ENCODE results near the gene HECTD1. TPM values are rescaled to one million over a fixed set of nuclear protein-coding genes. Genes with fewer than 3 reads are reported as not detected.
A peak's percentile ranks its signal among the peaks of the same experiment; 100 is the strongest.

HECTD1 gene
- total RNA-seq, 1 donor from 2014 or later: 291 TPM

DNA sequence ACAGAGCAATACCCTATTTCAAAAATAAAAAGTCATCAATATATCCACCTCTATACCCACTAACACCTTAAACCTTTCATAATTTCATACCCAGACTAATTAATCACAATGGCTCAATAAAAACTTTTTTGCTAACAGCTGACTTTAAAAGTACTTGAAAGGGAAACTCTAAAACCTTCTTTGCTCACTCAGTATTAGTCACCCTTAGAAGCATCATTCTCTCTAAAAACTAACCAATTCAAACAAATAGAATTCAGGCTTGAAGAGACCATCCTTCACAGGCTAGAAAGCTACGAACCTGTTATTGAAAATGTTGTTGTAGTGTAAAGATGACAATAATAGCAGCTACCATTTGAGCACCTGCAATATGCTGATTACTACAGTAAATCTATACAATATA lies 37.2 kb downstream of the HECTD1 start:
- peak; percentile 33 for DNase-seq (ENCODE audit: low read depth)
- H3K4me3 ChIP-seq (ENCODE audit: low read depth, low read length): no peak overlapping the region
- FAIRE-seq: no peak
- no peaks in the 10 kb centered on the region for H3K27me3 ChIP-seq (ENCODE audit: control insufficient read depth, insufficient read depth, low read length)
- no peak for TF ChIP-seq CTCF (IDR thresholded peaks at IDR 0.05; ENCODE audit: insufficient read depth, low read length, severe bottlenecking)
- H3K36me3 ChIP-seq (ENCODE audit: control insufficient read depth, insufficient read depth, low read length): peaks cover 10% of the 10 kb centered on the region

- FAIRE-seq (no peak), DNase-seq (ENCODE audit: low read depth) (no peak)
- no peaks in the 10 kb centered on the region for H3K27me3 ChIP-seq (ENCODE audit: control insufficient read depth, insufficient read depth, low read length)
- H3K36me3 ChIP-seq (ENCODE audit: control insufficient read depth, insufficient read depth, low read length): peaks cover 10% of the 10 kb centered on the region
- no peak overlapping the region for H3K4me3 ChIP-seq (ENCODE audit: low read depth, low read length)
- no peak for TF ChIP-seq CTCF (IDR thresholded peaks at IDR 0.05; ENCODE audit: insufficient read depth, low read length, severe bottlenecking)
These were observed 37.7 kb downstream of the HECTD1 start for GRCh38 chr14:31169877-31170276.

DNA sequence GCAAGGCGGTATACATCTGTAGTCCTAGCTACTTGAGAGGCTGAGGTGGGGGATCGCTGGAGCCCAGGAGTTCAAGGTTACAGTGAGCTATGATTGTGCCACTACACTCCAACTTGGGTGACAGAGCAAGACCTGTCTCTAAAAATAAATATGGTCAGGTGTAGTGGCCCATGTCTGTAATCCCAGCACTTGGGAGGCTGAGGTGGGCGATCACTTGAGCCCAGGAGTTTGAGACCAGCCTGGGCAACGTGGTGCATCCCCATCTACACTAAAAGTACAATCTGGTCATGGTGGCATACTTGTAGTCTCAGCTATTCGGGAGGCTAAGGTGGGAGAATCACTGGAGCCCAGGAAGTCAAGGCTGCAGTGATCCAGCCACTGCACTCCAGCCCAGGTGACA lies 40.6 kb downstream of the HECTD1 start:
- Histone ChIP-seq H3K36me3 (ENCODE audit: control insufficient read depth, insufficient read depth, low read length) (peaks cover 15% of the 10 kb centered on the region), H3K4me3 (ENCODE audit: low read depth, low read length) (no peak overlapping the region)
- TF ChIP-seq CTCF (IDR thresholded peaks at IDR 0.05; ENCODE audit: insufficient read depth, low read length, severe bottlenecking): no peak

GRCh38 chr14:31166271-31166561 lies 41.4 kb downstream of the HECTD1 start:
- TF ChIP-seq CTCF (IDR thresholded peaks at IDR 0.05; ENCODE audit: insufficient read depth, low read length, severe bottlenecking): no peak
- no peak for FAIRE-seq
- peaks cover 15% of the 10 kb centered on the region for H3K36me3 ChIP-seq (ENCODE audit: control insufficient read depth, insufficient read depth, low read length)
- H3K27me3 ChIP-seq (ENCODE audit: control insufficient read depth, insufficient read depth, low read length): no peaks in the 10 kb centered on the region
- no peak for DNase-seq (ENCODE audit: low read depth)
- H3K4me3 ChIP-seq (ENCODE audit: low read depth, low read length): no peak overlapping the region

More for the DNA sequence above, 40.6 kb downstream of the HECTD1 start:
- no peak for FAIRE-seq
- no peaks in the 10 kb centered on the region for H3K27me3 ChIP-seq (ENCODE audit: control insufficient read depth, insufficient read depth, low read length)
- no peak for DNase-seq (ENCODE audit: low read depth)

- FAIRE-seq (no peak), DNase-seq (ENCODE audit: low read depth) (peak; percentile 73)
- no peak for TF ChIP-seq CTCF (IDR thresholded peaks at IDR 0.05; ENCODE audit: insufficient read depth, low read length, severe bottlenecking)
- Histone ChIP-seq H3K36me3 (ENCODE audit: control insufficient read depth, insufficient read depth, low read length) (peaks cover 11% of the 10 kb centered on the region), H3K27me3 (ENCODE audit: control insufficient read depth, insufficient read depth, low read length) (no peaks in the 10 kb centered on the region), H3K4me3 (ENCODE audit: low read depth, low read length) (no peak overlapping the region)
These were observed 43.5 kb downstream of the HECTD1 start for GRCh38 chr14:31164115-31164514.

DNA sequence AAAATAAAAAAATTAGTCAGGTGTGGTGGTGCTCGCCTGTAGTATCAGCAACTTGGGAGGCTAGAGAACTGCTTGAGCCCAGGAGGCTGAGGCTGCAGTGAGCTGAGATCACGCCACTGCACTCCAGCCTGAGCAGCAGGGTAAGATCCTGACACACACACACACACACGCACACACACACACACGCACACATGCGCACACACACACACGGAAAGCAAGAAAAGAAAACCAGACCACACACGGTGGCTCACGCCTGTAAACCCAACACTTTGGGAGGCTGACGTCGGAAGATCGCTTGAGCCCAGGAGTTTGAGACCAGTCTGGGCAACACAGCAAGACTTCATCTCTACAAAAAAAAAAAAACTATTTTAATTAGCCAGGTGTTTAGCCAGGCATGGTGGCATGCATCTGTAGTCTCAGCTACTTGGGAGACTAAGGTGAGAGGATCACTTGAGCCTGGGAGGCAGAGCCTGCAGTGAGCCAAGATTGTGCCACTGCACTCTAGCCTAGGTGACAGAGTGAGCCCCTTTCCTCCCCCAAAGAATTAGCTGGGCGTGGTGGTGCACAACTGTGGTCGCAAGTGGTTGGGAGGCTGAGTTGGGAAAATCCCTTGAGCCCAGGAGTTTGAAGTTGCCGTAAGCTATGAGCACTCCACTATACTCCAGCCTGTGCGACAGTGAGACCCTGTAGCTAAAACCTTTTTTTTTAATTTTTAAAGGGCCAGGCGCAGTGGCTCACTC lies 44.5 kb downstream of the HECTD1 start:
- FAIRE-seq (no peak), DNase-seq (ENCODE audit: low read depth) (no peak)
- H3K27me3 ChIP-seq (ENCODE audit: control insufficient read depth, insufficient read depth, low read length): no peaks in the 10 kb centered on the region
- H3K36me3 ChIP-seq (ENCODE audit: control insufficient read depth, insufficient read depth, low read length): peaks cover 11% of the 10 kb centered on the region
- TF ChIP-seq CTCF (IDR thresholded peaks at IDR 0.05; ENCODE audit: insufficient read depth, low read length, severe bottlenecking): no peak
- no peak overlapping the region for H3K4me3 ChIP-seq (ENCODE audit: low read depth, low read length)
